GM18861 (cell line): ENCODE results near the gene COL9A3.

Source experiments
- ATAC-seq: cut with Tn5 transposase; IDR thresholded peaks from one replicate; pipeline ENCODE4 v1.9.1; 2021; ENCODE audit not compliant: unreplicated experiment

Gene COL9A3

DNA sequence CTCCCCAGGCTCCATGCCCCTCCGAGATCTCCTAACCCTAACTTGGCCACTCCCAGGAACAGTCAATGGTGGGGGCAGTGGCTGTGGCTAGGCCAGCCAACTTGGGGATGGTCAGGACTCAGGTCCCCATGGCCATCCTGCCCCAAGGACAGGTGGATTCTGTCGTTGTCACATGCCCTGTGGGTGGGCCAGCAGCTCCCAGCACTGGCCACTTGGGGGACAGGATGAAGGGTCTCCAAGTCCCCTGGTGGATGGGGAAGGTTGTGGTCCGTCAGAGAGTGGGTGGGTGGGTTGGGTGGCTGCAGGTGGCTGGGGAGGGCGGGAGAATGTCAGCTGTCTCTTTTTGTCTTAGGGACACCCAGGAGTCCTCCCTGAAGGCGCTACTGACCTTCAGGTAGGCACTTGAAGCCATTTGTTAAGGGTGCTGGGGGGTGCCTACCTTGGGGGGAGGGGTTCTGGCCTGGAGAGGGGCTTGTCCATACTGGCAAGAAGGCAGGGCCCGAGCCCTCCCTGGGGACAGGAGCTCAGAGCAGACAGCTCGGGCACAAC lies 5.5 kb downstream of the COL9A3 start:
- ATAC-seq = no peak

DNA sequence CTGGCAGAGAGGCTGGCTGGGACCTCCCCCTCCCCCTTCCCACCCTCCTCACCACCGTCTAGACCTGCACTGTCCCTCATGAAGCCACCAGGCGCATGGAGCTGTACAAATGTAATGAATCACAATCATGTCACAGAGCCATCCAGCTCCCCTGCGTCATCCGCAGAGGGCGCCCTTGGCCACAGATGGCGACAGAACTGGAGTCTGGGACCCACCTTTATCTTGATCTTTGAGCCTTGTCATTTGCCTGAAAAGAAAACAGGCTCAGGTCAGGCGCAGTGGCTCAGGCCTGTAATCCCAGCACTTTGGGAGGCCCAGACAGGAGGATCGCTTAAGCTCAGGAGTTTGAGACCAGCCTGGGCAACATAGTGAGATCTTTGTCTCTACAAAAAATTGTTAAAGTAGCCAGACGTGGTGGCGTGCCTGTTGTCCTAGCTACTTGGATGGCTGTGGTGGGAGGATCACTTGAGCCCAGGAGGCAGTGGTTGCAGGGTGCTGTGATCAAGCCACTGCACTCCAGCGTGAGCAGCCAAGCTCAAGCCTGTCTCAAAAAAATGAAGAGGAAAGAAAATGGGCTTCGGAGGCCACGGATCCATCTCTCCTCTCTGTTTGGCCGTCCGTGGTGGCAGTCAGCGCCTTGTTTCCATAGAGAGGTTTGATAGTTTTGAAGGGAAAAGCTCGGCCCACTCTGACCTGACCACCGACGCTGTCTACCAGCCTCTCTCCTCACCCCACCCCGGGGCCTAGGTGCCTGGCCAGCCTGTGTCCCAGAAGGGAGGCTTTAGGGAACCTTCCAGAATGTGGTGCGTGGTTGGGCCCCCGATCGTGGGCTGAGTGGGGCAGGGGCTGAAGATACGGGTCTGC lies 6.2 kb downstream of the COL9A3 start:
- peak; percentile 54 for ATAC-seq

DNA sequence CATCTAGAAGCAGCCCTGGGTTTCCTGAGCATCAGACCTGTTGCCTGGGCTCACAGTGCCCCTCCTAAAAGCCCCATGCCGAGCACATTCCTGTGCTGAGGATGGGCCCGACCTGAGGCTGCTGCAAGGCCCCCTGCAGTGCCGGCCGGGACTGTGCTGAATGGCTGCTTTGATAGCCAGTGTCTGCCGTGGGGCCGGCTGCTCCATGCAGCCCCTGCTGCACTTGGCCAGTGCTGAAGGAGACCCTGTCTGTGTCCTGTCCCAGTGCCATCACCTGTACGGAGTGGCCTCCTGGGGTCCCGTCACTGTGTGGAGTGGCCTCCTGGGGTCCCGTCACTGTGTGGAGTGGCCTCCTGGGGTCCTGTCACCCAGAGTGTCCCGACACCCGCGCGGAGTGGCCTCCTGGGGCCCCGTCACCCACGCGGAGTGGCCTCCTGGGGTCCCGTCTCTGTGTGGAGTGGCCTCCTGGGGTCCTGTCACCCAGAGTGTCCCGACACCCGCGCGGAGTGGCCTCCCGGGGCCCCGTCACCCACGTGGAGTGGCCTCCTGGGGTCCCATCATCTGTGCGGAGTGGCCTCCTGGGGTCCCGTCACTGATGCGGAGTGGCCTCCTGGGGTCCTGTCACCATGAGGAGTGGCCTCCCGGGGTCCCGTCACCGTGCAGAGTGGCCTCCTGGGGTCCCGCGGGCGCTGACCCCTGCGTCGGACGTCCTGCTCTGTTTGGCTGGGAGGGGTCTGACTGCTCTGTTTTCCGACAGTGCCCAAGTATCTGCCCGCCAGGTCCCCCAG lies 7.0 kb downstream of the COL9A3 start:
- no peak for ATAC-seq

DNA sequence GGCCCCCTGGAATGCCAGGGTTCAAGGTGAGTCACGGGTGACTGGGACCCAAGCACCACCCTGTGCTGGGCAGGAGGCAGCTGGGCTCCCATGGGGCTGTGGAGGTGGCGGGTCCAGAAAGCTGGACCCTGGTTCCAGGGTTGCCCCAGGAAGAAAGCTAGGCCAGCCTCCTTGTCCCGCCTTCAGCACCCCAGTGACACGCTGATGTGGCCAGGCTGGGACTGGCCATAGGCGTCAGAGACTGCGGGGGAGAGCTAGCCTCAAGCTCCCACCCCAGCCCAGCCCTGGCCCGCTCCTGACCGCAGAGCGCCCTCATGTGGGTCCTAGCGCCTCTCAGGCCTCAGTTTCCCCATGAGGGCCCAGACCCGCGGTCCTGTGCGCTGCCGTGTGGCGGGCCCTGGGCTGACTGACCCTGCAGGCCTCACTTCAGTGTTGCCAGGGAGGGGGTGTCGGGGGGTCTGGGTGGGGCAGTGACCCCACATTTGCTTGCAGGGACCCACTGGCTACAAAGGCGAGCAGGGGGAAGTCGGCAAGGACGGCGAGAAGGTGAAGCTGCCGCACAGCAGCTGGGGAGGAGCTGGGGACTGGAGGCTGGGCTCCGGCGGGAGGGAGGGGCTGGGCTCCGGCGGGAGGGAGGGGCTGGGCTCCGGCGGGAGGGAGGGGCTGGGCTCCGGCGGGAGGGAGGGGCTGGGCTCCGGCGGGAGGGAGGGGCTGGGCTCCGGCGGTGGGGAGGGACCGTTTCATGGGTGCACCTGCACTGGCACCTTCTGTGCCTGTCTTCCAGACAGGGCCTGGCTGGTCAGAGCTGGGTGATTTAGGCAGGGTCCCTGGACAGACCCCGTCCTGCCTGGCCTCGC lies 7.9 kb downstream of the COL9A3 start:
- no peak for ATAC-seq

DNA sequence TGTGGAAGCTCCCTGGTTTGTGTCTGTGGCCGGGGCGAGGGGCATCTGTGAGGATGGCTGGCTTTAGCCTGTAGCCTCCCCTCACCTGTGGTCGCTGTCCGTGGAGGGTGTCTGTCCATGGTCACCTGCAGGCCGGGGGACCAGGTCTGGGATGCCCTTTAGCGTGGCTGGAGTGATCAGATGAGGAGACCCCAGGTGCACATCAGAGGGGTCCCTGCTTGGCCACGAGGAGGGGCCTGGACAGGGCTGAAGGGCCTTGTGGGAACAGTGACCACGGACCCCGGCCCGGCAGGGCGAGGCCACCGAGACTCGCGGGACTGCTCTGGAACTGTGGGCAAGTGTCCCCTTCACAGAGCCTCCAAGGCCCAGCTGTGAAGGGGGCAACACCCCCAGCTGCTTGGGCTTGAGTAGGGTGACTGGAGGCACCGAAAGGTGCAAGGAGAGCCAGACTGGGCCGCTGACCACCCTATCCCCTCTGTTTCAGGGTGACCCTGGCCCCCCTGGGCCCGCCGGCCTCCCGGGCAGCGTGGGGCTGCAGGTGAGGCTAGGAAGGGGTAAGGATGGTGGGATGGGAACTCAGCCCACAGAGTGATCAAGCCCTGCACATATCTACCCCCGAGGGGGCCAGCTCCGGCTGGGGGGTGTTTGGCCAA lies 8.6 kb downstream of the COL9A3 start:
- ATAC-seq = no peak

DNA sequence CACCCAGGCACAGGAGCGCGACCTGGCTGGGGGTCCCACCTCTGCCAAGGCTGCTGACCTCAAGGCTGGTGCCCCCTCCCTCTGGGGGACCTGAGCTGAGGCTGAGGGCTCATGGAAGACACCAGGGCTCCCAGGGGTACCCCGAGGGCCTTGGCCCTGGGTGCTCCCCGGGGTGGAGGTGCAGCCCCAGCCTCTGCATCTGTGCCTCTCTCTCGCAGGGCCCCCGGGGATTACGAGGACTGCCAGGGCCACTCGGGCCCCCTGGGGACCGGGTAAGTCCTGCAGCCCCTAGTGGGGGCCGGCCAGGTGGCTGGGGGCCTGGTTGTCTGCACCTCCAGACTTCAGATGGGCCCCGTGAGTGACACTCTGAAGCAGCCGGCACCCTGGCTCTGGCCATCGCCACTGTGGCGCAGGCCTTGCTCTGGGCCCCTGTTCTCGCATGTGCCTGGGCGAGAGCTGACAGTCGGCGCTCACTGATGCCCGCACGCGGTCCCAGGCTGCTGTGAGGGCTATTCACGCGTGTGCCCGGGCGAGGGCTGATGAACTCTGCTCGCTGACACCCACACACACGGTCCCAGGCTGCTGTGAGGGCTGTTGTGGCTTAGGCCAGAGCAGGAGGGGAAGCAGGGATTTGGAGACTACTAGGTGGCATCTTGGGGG lies 9.3 kb downstream of the COL9A3 start:
- ATAC-seq = no peak

DNA sequence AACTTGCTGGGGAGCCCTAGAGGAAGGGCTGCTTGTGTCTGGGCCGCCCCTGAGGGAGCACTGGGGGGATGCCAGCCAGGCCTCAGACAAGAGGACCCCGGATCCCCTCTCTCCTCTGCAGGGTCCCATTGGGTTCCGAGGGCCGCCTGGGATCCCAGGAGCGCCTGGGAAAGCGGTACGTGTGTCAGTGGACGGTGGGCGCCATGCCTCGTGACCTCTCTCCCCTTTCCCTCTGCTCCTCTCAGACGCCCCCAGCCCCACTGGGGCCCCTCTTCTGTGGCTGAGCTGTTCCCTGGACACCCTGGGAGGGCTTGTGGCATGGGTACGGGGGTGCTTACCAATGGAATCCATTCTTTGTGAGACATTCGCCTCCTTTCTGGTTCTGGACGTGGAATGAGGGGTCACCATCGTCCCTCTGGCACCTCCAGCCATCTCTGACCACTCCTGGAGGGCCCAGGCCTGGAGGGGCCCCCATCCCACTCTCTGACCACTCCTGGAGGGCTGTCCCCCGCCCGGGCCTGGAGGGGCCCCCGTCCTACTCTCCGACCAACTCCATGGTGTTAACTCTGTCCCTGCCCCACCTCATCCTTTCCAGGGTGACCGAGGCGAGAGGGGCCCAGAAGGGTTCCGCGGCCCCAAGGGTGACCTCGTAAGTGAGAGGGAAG lies 9.9 kb downstream of the COL9A3 start:
- no peak for ATAC-seq

DNA sequence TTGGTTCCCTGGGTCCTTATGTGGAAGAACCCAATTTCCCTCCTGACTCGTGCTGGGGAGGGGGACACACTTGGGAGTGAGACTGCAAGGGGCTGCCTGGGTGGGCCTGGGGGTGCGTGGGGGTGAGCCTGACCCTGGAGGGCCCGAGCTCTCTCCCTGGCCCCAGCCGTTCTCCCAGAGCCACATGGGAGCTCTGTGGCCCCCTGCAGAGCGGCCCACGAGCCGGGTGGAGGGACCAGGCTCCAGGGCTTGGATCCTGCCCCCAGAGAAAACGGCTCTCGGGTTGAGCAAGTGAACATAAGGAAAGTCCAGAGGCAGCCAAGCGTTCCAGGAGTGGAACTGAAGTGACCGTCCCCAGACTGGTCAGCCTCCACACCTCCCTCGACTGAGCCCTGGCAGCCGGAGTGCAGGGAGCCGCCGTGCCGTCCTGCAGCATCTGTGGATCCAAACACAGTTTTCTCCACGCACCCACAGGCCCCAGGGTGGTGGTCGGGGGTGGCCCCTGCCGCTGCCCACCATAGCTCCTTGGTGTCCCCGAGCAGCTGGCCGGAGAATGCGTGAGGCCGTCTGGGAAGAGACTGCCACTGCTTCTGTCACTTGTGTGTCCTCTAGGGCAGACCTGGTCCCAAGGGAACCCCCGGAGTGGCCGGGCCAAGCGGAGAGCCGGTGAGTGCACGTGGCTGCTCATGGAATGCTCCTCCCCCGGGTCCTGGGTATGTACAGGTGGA lies 10.6 kb downstream of the COL9A3 start:
- no peak for ATAC-seq

DNA sequence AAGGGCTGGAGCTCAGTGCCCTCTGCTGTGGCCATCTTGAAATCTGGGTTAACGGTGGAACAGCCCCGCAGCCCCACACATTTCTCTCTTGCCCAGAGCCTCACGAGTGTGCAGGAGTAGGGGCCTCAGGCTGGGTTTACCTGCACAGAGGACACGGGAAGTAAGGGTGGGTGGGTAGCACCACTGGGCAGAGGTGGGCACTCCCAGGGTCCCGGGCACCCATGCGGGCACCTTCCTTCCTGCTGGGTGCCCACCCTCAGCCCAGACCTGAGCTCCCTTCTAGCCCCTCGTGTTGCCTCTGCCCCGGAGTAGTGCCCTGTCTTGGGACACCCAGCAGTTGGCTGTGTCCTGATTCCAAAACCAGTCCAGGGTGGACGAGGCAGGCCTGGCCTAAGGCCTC lies 11.2 kb downstream of the COL9A3 start:
- ATAC-seq = no peak

DNA sequence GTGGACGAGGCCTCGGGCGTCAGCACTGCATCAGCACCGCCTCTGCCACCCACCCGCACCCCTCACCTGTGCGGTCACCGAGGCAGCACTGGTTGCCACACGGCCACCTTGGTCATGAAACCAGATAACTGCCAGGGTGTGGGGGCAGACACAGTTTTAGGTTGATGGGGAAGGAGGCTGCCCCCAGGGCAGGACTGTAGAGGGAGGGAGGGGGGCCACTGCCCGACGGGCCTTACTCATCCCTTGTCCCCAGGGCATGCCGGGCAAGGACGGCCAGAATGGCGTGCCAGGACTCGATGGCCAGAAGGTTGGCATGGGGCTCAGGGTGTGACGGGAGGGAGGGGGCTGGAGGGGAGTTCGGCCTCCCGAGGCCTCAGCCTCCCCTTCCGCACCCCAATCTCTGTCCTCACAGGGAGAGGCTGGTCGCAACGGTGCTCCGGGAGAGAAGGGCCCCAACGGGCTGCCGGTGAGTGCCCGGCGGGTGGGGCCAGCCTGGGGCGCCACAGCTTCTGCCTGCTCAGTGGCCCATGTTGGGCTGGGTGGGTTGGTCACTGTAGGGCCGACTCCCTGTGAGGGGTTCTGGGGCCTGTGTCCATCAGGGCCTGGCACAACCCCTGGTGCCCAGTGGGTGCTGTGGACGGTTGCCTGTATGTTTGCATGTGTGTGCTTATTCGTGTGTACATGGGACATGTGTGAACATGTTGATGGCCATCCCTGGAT lies 11.8 kb downstream of the COL9A3 start:
- ATAC-seq = no peak

DNA sequence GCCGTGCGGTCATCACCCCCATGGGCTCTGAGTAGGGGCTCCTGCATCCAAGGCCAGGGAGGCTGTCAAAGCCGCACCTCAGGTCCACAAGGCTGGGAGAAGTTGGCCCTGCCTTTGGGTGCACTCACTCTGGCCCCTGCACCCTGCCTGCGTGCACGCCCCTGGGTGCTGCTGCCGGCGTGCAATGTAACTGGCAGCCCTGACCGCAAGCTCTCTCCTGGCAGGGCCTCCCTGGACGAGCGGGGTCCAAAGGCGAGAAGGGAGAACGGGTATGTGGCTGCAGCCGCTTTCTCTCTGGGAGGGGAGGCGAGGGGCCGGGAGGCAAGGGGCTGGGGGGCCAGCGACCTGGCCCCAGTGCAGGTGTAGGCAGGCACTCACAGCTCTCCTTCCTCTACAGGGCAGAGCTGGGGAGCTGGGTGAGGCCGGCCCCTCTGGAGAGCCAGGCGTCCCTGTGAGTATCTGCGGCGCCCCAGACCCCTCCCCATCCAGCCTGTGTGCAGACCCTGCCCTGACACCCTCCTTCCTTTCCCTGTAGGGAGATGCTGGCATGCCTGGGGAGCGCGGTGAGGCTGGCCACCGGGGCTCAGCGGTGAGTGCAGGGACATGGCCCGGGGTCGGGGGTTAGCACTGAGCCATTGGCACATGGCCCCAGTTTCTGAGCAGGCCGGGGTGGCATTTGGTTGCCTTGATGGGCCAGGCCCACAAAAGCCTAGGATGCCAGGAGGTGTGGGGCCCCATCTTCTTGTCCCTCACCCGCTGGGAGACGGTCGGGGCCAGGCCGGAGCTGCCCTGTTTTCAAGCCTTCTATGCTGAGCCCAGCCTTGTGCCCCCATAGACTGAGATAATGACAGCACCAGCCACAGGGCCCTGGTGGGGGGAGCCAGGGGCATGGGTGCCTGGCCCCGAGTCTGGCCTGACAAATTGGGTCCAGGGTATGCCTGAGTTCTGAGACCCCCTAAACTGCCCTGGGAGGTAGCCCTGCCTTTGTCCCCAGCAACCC lies 12.7 kb downstream of the COL9A3 start:
- no peak for ATAC-seq

DNA sequence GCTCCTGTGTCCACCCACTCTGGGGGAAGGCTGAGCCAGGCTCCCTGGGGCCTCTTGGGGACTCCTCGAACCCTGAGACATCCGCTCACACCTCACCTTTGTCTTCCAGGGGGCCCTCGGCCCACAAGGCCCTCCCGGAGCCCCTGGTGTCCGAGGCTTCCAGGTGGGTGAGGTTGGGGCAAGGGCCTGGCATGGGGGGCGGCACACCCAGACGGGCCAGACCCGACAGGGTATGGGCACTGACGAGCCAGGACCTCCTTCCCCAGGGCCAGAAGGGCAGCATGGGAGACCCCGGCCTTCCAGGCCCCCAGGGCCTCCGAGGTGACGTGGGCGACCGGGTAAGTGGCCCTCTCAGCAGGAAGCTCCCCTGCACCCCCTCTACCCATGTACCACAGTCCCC lies 13.4 kb downstream of the COL9A3 start:
- no peak for ATAC-seq

DNA sequence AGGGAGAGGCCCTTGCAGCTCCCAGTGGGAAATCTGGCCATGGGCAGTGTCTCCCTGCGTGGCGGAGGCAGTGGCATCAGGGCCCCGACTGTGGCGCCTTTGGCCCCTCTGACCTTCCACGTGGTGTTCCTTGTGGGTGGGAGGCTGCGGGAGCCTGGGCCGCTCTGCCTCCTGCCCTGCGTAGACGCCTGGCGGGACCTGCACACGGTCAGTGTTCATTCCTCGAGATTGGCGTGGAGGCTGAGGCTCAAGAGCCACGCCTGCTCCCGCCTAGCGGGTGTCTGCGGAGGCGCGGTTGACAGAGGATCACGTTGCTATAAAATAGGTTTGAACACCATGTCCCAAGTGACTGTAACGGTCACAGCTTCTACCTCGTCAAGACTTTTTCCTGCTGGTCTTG lies 14.0 kb downstream of the COL9A3 start:
- ATAC-seq = no peak

DNA sequence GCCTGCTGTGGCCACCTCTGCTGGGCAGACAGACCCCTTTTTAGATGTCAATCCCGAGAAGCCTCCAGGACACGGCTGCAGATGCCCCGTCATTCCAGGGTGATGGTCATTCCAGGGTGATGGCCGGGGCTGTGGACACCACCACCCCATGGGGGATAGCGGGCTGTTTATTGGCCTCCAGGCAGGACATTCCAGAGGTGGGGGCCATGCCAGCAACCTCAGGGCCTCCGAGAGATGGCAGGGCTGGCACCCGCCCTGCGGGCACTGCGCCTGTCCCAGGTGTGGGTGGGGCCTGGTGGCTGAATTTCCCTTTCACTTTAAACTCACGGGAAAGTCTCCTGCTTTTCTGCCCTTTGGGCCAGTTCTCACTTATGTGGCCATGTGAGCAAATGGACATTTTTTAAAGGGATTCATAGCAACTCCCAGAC lies 14.5 kb downstream of the COL9A3 start:
- ATAC-seq = no peak

DNA sequence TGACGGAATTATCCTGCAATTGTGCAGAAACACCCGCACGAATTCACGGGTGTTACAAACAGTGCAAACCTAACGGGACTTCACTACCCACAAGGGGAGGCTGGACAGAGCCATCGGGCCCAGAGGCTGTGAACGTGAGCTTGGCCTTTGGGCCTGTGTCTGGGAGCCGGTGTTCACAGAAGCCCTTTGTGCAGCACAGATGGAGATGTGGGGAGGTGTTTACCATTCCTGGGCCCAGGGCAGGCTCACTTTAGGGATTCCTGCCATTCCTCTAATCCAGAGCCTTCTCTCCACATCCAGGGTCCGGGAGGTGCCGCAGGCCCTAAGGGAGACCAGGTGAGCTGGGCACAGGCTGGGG lies 15.0 kb downstream of the COL9A3 start:
- no peak for ATAC-seq

DNA sequence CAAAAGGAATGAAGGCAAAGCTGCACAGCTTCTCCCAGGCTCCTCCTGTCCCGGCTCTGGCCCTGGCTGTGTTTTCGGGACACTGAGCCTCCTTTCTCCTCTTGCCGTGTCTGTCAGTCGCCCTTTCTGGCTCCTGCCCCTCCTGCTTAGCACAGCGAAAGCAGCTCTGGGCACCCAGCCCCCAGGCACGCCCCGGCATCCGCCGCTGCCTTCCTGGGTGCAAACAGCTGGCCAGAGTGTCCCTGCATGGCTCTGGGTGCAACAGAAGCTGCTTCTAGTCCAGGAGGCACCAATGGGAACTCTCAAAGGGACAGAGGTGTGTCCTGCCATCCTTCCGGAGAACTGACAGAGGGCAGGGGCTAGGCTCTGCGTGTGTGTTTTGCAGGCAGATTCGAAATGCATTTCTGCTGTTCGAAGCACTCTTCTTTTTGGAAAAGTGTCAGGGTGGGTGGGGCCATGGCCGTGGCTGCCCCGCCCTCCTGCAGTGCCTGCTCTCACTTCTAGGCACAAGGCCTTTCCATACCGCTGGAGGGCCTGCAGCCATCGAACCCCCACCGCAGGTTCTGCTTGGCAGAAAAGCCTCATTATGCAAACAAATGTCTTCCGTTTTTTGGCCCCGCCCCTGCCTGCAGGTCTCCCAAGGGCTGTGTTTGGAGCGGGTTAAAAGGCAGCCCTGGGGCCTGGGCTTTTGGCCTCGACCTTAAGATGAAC lies 15.5 kb downstream of the COL9A3 start:
- ATAC-seq = peak; percentile 68
